ENCODE results near the gene GLB1L2.
A peak's percentile ranks its signal among the peaks of the same experiment; 100 is the strongest.

GLB1L2 gene

DNA sequence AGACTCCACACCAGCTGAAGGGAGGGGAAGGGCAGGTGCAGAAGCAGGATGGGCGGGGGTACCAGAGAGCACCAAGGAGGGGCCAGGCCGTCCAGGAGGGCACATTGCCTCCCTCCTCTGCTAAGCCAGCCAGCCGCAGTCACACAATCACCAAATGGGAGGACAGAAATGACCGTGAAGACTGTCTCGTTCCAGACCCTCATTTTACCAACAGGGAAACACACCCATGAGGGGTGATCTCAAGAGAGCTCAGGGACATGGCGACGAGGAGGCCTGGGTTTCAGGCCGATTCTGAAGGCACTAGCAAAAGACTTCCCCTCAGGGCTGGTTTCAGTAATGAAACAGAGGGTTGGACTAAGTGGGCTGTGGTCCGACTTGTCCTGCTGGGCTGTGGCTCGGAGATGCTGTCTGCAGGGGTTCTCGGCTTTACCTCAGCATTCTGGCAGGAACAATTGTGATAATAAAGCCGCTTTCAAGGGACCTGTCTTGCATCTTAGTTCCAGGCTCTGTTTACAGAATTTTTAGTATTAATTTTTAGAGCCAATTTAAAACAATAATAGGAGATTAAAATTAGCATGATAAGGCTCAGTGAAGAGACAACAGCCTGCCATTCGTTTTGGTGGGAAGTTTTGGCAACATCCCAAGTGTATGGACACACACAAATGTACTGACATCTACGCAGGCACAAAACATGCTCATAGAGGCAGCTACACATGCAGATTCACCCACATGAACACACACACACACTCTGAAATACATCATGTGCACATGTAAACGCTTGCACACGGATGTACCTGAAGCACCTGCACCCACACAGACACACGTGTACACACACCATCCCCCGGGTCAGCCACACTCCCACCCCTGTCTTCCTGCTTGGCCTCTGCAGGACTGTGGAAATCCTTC, 82.3 kb downstream of the GLB1L2 start:
- H3K4me1 ChIP-seq (ENCODE audit: control insufficient read depth, low read depth, low read length), result peaks cover 31% of the 10 kb centered on the region
- peaks cover 38% of the 10 kb centered on the region for H3K27me3 ChIP-seq (ENCODE audit: control insufficient read depth, insufficient read depth, low read length)
- no peaks in the 10 kb centered on the region for H3K36me3 ChIP-seq (ENCODE audit: control insufficient read depth, low read depth, low read length)
- no peaks in the 10 kb centered on the region for H3K9me3 ChIP-seq (ENCODE audit: control insufficient read depth, low read depth, low read length)
- no peak overlapping the region for H3K9ac ChIP-seq (ENCODE audit: low read length)
- H3K27ac ChIP-seq (ENCODE audit: low read length), result no peak overlapping the region
- H3K4me3 ChIP-seq (ENCODE audit: low read length), result peak overlapping the region; percentile 66

DNA sequence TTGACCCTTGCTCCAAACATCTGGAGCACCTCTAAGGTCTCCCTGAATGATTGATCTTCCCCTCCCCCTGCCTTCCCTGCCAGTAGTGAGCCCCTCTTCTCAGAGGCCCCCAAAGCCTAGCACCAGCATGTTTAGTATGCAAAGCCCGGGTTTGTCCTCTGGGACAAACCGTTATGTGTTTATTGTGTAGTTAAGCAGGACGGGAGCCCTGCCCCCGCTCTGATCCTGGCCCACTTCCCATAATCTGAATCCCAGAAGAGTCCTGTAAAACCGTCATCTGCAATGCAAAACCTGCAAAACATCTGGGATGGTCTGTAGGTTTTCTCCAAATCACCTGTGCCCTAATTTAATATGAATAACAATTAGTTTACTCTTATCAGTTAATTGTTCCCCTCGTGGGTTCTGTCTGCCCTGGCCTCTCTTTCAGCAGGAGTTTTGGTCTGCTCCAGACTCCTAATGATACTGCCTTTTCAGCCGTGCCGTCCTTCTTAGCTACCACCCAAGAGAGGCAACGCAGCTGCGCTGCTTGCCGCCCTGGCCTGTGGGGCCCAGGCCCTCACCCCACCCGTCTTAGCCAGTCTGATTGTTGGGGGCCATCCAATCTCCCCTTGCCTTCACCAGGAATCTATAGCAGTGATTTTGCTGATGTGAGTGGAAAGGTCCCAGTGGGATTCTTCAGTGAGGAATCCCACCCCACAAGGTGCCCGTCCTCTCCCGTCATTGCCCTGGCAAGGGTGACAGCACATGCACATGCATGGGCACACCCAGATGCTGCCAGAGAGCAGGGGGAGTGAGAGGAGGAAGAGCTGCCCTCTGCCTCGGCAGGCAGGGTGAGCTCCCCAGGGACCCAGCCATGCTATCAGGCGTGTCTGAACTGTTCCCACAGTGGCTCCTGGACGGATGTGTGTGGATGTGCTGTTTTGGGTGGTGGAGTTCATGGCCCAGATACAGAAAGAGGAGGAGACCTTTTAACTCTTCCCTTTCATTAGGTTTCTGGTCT, 83.3 kb downstream of the GLB1L2 start:
- Histone ChIP-seq H3K4me1 (ENCODE audit: control insufficient read depth, low read depth, low read length) (peaks cover 31% of the 10 kb centered on the region), H3K27me3 (ENCODE audit: control insufficient read depth, insufficient read depth, low read length) (peaks cover 38% of the 10 kb centered on the region), H3K4me3 (ENCODE audit: low read length) (peak overlapping the region; percentile 66), H3K27ac (ENCODE audit: low read length) (no peak overlapping the region), H3K9me3 (ENCODE audit: control insufficient read depth, low read depth, low read length) (no peaks in the 10 kb centered on the region), H3K36me3 (ENCODE audit: control insufficient read depth, low read depth, low read length) (no peaks in the 10 kb centered on the region), H3K9ac (ENCODE audit: low read length) (no peak overlapping the region)

DNA sequence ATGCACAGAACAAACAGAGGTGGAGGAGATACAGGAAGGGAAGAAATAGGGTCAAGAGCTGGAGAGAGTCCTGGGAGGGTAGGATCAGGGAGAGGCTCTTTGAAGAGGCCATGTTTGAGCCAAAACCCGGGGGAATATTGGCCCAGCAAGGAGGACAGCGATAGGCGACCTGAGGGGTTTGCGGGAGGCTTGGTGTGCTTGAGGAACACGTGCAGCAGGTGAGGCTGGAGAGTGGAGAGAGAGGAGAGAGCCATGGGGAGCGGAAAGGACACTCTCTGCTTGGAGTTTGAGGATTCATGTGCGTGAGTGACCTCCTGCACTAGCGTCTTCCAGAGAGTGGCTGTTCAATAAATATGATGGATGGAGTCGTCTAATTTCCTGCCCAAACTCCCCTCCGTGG, 84.9 kb downstream of the GLB1L2 start:
- Histone ChIP-seq H3K27ac (ENCODE audit: low read length) (no peak overlapping the region), H3K9me3 (ENCODE audit: control insufficient read depth, low read depth, low read length) (no peaks in the 10 kb centered on the region), H3K4me3 (ENCODE audit: low read length) (no peak overlapping the region), H3K9ac (ENCODE audit: low read length) (no peak overlapping the region), H3K36me3 (ENCODE audit: control insufficient read depth, low read depth, low read length) (no peaks in the 10 kb centered on the region), H3K4me1 (ENCODE audit: control insufficient read depth, low read depth, low read length) (peaks cover 22% of the 10 kb centered on the region), H3K27me3 (ENCODE audit: control insufficient read depth, insufficient read depth, low read length) (peaks cover 28% of the 10 kb centered on the region)

DNA sequence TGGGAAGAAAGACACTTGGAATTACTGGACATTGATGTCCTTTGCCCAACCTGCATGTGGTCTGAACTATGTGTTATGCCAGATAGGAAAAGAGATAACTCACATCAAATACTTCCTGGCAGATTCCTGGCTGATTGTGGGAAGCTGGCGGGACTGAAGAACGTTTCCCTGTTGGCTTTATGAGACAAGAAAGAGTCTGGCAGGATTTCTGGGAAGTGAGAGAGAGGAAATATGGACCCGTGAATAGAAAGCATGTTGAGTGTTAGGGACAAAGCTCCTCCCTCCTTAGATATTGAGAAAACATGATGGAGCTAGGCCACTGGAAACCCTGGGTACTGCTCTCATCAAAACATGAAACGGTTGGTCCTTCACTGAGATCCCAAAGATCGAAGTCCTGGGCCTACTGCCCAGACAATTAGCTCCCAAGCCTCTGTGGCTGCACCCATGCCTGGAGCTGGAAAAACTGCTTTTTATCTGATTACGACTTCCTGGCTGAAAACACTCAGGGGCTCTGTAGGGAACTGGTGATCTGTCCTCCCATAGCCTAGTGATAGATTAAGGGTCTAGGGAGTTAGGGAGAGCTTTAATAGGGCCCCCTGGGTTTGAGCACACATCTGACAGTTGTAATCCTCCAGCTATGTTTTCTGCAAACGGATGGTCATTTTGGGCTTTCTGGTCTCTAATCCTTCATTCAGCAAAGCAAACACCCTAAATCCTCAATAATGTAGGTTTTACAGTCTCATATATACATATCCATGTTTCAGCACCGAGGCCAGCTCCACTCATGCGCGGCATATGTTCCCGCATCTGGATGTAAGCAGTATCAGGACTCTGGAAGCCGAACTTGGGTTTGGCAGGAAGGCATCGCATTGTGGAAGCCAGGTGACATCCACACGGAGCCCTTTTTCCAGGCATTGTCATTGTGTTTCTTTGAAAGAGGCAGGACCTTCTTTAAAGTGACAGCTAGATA, 86.4 kb downstream of the GLB1L2 start:
- Histone ChIP-seq H3K27ac (ENCODE audit: low read length) (no peak overlapping the region), H3K36me3 (ENCODE audit: control insufficient read depth, low read depth, low read length) (no peaks in the 10 kb centered on the region), H3K9me3 (ENCODE audit: control insufficient read depth, low read depth, low read length) (no peaks in the 10 kb centered on the region), H3K4me1 (ENCODE audit: control insufficient read depth, low read depth, low read length) (peaks cover 22% of the 10 kb centered on the region), H3K4me3 (ENCODE audit: low read length) (no peak overlapping the region), H3K27me3 (ENCODE audit: control insufficient read depth, insufficient read depth, low read length) (peaks cover 25% of the 10 kb centered on the region), H3K9ac (ENCODE audit: low read length) (no peak overlapping the region)

DNA sequence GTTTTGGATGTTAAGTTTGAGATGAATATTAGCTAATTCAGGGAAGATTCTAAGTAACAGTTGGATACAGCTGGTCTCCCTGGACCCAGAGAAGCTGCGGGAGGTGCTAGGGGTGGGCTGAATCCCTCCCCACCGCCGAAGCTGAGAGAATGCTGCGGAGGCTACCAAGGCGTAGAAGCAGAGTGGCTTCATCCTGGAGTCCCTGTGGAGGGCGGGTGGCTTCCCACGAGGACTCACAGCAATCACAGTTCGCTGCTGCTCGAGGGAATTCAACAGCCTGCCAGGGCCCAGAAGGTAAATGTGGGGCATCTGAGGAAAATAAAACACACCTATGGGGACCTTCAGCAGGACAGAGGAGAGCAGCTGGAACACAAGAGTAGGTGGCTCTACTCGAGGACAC, 91.3 kb downstream of the GLB1L2 start:
- Histone ChIP-seq H3K9me3 (ENCODE audit: control insufficient read depth, low read depth, low read length) (no peaks in the 10 kb centered on the region), H3K9ac (ENCODE audit: low read length) (no peak overlapping the region), H3K27ac (ENCODE audit: low read length) (no peak overlapping the region), H3K4me1 (ENCODE audit: control insufficient read depth, low read depth, low read length) (peaks cover 10% of the 10 kb centered on the region), H3K27me3 (ENCODE audit: control insufficient read depth, insufficient read depth, low read length) (no peaks in the 10 kb centered on the region), H3K4me3 (ENCODE audit: low read length) (no peak overlapping the region), H3K36me3 (ENCODE audit: control insufficient read depth, low read depth, low read length) (no peaks in the 10 kb centered on the region)

DNA sequence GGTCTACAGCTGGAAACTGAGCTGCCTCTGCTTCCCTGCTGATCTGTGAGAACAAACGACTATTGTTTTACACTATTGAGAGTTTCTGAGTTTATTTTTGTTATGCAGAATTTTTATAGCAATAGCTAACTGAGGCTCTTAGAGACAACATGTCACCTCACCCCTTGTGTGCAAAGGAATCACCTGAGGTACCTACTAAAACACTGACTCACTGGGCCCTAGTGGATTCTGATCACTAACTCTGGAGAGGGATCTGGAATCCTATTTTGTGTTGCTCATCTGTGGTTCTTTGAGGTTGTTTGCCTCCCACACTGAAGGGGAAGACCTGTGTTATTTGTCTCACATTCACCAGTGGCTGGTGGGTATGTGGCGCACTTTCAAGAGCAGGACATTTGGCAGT, 93.6 kb downstream of the GLB1L2 start:
- H3K9me3 ChIP-seq (ENCODE audit: control insufficient read depth, low read depth, low read length), result no peaks in the 10 kb centered on the region
- H3K27me3 ChIP-seq (ENCODE audit: control insufficient read depth, insufficient read depth, low read length), result no peaks in the 10 kb centered on the region
- peaks cover 10% of the 10 kb centered on the region for H3K4me1 ChIP-seq (ENCODE audit: control insufficient read depth, low read depth, low read length)
- no peak overlapping the region for H3K27ac ChIP-seq (ENCODE audit: low read length)
- H3K4me3 ChIP-seq (ENCODE audit: low read length), result no peak overlapping the region
- no peak overlapping the region for H3K9ac ChIP-seq (ENCODE audit: low read length)
- no peaks in the 10 kb centered on the region for H3K36me3 ChIP-seq (ENCODE audit: control insufficient read depth, low read depth, low read length)
